IPS DF 19.7 (cell line): ENCODE data around the gene GCG.

ENCODE experiments used
- DNase-seq: peaks from one replicate; pipeline ENCODE4 v3.0.0-alpha.2; 2013; ENCODE audit warnings: low read depth, low spot score

GCG gene

DNA sequence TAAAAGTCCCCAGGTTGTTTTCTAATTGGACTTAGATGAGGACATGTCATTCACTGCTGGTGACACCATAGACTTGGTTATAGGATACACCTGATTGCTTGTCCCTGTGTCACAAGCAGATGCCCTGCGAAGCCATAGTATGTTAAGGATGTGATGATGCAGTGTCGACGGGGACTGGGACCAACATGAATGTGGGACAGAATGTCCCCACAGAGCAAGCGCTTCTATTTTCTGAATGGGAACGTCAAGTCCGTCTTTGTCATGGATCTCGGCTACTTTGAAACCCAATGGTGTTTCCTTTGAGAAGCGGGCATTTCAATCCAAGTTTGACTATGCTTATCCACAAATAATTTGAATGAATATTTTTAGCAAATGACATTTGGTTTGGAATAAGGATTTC lies 2.1 kb downstream of the GCG start:
- DNase-seq, result no peak

DNA sequence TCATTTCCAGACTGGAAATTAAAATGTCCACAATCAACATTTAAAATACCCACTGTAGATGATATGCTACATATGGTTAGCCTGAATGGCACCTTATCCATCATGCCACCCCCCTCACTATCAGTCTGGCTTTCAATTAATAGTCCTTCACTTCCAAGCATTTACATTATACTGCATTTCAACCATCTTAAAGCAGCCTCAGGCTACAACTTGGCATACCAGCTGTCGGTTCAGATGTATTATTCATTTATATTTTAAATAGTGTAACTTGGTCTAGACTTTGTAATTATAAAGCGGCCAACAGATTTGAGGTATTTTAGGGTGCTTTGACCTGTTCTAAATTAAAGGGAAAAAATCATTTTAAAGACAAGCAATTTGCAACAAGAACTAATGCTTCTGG lies 2.6 kb downstream of the GCG start:
- DNase-seq, result no peak

DNA sequence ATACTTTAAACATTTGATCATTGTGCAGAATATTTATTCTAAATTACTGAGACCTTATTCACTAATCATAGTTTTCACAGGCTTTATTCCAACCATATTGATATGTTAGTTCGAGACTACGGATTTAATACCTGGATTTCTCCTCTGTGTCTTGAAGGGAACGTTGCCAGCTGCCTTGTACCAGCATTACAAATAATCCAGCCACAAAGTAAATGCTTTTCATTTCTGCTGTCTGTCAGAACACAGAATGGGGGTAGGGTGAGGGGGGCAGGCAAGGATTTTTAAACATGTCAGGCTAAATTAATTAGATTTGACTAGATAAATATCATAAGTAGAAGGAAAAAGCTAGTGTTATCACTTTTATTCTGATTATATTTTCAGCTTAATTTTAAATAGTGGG lies 3.1 kb downstream of the GCG start:
- DNase-seq, result no peak

DNA sequence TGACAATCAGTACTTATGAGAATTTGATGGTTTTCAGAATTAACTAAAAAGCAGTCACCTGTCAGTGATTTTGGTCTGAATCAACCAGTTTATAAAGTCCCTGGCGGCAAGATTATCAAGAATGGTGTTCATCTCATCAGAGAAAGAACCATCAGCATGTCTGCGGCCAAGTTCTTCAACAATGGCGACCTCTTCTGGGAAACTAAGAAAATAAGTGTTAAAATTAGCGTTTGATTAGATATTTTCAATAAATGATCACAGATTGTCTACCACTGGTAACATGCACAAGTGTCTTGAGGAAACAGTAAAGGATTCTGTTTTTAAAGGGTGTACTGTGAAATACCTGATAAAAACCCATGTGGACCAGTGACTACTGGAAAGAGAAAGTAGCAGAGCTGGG lies 8.1 kb downstream of the GCG start:
- no peak for DNase-seq

DNA sequence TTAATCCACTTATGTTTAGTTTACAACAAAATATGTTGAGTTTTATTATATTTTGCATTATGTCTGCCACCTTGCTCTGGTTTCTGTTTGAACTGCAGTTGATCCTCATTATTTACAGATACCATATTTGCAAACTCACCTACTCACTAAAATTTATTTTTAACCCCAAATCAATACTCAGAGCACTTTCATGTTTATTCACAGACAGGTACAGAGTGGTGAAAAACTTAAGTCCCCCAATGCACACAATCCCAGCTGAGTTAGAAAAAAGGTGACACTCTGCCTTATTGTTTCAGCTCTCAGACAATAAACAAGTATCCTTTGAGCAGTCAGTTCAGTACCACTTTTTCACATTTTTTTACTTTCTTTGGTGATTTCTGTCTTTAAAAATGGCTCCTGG lies 13.7 kb downstream of the GCG start:
- DNase-seq, result no peak

DNA sequence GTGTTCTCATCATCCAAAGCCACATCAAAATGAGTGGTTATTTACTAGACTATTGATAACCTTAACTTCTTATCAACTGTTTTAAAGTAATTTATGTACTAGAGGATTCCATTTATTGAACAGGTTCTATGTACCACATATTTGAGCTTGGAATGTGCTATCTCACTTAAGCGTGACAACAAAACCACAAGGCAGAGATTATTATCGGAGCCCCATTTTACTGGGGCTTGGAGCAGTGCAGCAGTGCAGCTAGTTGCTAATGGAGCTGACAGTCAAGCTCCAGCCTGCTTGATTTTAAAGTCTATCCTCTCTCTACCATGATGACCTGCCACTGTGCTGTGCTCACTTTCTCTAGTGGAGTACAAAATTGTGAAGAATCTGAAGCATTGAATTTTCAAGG lies 24.6 kb downstream of the GCG start:
- DNase-seq, result no peak

DNA sequence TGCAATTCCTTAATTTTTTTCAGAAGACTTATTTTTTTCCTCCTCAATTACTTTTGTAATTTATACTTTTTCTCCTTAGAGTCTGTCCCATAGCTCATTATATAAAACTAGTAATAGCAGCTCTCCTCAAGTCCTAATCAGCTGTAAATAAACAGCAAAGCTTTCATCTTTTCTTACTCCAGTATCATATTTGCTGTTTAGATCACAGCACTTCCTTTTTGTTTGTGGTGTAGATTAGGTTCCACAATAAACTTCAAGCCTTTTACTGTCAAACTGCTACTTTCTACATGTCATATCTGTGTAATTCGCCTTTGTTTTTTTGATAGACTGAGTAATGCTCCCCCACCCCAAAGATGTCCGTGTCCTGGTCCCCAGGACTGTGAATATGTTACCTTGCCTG lies 25.5 kb downstream of the GCG start:
- no peak for DNase-seq

DNA sequence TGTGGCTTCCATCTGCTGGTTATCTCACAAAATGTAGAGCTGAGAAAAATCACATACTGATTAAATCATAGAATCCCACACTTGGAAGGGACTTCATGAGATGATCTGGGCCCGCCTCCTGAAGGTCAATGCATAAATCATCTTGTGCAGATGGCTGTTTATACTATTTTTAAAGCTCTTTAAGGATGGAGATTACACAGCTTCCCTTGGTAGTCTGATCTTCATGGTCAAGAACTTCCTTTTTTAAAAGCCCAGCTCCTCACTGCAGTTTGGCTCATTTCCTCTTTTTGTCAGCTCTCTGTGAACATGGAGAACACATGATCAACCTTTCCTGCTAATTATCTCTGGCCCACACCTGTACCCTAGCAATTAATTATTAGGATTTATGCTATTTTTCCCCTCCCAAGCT lies 25.9 kb downstream of the GCG start:
- DNase-seq, result no peak

DNA sequence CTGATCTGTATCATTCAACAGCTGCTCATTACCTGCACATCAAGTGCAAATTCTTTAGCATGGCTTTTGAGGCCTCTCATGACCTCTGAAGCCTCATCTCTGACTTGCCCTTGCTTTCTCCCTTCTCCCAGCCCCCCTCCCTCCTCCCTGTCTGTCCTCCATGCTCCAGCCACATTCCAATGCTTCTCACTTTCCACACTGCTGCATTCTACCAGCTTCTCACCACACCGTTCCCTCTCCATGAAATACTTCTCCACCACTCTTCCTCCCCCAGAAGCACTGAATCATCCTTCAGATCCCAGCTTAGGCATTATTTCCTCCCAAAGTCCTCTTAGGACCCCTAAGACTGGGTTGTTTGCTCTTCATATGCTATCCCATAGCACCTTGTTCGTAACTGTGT lies 26.9 kb downstream of the GCG start:
- DNase-seq, result no peak

DNA sequence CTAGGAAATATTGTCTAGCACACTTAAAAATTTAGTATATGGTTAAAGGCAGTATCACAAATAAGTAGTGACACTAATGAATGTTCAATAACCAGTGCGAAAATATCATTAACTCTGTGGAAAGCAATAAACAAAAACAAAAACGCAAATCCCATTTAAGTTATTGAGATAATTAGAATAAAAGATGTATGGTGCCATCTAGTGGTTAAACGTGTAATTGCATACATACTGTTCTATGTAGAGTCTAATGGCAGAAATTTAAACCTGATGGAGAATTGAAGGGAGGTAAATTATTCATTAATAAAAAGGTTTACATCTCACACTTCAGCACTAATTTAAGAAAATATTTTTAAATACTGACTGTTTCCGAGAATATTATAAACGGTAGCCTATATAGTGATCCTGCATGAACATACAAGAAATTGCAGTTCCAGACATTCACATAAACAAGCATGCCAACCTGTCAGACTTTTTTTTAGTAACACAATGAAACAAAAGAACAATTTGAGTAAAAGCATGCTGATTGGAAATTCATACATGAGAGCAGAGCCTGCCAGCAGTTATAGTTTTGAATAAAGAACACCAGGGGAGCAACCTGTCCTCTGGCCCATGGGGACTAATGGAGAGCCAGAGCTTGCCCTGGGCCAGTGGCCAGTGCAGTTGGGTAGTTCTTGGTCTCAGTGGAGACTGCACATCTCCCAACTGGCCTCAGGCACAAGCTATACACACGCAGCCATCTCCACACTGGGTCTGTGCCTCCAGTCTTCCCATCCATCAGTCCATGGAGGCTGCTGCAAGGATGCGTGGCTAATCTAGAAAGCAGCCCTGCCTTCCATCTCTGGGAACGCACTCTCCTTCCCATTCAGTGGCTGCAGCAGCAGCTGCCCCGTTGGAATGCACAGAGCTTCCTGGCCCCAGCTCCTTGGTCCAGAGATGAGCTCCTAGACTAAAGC lies 28.0 kb downstream of the GCG start:
- DNase-seq, result no peak

DNA sequence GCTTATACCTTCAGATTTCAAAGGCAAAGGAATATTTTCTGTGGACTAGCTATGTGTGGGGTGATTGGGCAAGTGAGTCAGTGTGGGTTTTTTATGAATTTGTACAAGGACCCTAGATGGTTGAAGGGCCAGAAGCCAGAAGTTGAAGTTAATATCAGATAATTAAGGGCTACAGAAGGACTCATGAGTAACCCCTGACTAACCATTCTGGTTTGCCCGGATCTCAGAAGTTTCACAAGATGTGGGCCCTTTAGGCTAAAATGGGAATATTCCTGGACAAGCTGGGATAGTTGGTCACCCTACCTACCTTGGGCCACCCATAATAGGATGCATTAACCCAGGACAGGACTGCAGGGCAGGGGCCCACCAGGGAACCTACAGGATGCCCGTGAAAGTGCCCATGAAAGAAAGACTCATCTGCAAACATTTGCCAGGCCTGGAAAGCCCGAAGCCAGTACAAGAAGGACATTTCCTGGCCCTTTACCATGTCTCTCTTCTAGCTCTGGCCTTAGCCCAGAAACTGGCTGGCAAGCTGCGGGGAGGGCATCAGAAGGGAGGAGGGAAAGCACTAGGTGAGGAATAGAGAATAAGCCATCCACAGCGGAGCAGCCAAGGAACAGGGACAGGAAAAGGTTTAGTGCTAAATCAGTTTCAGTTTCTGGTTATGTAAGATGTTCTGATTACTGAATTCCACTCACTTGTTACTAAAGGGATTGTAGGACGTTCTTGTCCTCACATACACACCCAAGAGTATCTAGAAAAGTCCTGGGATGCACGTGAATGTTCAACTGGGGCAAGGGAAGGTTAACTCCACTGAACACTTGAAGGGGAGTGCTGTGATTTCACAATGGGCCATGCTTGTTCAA lies 33.6 kb downstream of the GCG start:
- no peak for DNase-seq

DNA sequence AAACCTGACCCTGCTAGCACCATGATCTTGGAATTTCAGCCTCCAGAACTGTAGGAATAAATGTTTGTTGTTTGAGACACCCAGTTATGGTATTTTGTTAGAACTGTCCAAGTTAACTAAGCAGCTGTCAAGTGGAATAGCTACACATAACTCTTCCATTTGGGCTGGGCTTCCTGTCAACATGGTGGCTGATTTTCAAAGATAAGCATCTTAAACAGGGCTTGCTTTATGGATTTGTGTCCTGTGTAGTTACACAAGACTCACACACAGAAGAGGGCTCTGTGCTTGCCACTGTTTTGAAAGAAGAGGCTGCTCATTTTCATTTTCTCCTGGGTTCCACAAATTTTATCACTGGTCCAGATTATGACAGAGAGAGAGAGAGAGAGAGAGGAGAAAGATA lies 35.7 kb downstream of the GCG start:
- DNase-seq, result no peak

DNA sequence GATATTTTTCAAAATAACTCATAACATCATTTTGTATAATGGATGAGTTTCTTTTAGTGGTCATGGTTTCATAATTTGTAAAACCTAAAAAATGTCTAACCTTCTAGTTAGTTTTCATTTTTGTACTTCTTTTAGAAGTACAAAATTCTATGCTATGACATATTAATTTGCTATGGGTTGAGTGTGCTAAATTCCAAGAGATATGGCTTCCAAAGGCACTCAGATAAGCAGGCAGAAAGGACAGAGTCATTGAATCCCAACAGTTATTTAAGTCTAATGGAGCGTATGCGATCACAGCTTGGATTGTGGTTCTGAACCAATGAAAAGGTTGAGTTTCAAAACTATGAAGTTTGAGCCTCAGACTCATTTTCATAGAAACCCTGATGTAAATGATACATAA lies 37.0 kb downstream of the GCG start:
- no peak for DNase-seq

DNA sequence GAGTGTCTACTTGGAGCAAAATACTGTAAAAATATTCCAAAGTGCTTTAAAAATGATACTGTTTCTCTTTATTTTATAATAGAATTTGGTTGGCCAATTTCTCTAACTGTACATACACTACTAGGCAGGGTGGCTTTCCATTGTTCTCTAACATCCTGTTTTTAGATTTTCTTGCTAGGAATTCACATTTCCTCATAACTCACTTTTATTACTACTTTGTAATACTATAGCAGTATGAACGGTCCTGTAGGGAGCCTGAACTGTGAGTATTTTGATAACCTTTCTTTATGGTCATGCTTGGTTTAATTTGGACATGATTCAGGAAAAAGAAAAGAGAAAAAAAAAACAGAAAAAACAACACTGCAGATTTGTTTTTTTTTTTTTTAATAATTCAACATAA lies 37.8 kb downstream of the GCG start:
- DNase-seq, result no peak

DNA sequence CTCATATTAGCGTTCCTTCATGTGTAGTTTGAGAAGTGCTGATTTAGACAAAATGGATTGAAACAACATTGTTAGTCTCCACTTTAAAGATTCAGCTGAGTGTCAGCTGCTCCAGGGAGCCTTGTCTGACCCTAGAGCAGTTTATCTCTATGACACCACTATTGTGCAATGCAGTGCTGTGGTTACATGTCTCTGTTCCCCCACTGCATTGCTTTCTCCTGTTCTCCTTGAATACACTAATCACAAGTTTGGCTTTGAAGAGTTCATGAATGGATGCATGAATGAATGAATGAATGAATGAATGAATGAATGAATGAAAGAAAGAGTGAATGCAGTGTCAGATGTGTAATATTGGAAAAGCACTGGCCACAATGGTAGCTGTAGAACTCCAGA lies 38.3 kb downstream of the GCG start:
- DNase-seq, result no peak

DNA sequence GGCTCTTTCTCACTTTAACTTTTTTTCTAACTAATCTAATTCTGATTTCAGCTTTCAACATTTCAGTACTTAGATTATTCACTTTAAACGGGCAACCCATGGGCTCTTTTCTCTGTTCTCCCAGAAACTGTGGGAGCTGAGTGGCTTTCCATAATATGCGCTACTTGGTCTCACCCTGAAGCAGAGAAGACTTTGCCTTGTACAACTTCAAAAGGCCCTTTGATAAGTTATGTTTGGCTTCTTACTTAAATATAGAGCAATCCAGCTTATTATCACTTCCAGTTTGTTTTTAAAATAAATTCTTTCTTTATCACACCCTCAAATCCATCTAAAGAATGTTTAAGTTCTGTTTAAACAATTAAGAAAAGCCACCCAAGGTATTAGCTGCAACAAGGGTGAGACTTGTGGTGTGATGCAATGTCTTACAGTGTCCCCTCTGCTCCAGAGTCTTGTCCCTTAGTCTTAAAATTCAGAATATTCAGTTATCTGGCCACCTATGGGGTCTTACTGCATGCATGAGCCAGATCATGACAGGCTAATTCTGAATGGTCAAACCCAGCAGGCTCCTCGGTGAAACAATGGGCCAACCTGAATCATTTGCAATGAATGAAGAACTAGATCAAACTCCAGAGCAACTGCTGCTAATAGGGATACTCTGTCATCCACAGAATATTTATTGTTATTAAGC lies 38.8 kb downstream of the GCG start:
- DNase-seq, result no peak

DNA sequence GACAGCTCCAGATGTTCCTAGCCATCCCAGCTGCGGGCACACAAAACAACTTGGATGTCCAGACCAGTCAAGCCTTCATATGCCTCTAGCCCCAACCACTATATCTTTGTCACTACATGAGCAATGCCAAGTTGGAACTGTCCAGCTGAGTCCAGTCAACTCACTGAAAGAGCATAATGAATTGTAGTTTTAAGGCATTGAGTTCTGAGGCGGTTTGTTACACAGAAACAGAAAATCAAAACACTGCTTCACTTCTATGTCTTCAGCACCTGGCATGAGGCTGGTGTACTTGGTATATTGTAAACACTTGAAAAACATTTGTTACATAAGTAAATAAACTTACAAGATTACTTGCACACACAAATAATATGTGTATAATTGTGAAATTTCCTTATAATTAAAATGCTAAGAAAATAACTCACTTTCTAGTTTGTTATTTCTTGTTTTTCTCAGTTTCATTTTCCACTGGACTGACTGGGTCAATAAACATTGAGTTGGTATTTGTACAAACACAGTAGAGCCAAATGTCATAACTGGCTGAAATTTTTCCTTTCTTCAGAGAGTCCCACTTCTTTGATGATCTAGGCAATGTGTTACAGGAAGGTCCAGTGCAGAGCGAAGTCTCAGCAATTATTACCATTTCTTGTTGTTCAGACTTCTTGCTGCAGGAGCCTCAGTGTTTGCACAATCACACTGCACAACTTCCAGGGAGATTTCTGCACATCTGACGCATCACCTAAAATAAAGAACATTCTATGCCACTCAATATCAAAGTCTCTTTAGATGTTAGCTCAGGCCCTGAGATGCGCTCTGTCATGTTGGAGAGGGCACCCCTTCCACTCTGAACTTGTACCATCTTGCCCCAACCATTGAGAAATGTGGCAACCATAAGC lies 39.8 kb downstream of the GCG start:
- no peak for DNase-seq

DNA sequence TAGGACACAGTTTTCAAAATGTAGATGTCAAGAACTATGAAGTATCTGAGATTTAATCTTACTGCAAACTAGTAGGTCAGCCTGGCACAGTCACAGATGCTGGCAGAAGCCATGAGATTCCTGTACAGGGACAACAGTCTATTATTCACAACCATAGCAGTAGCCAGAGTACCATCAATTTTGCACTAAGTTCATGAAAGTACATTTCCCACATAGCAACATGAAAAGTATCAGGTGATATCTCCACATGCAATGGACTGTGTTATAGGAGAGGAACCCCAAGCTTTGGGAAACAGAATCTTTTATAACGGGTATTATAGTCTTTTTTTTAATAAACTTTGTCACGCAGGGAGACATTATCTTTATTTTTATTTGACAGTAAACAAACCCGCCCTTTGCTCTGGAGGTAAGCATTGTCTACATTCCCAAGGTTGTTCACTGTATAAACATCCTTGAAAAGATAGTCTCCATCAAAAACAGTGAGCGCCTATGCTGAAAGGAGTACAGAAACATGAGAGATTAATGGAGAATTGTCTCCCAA lies 44.6 kb downstream of the GCG start:
- DNase-seq, result no peak

DNA sequence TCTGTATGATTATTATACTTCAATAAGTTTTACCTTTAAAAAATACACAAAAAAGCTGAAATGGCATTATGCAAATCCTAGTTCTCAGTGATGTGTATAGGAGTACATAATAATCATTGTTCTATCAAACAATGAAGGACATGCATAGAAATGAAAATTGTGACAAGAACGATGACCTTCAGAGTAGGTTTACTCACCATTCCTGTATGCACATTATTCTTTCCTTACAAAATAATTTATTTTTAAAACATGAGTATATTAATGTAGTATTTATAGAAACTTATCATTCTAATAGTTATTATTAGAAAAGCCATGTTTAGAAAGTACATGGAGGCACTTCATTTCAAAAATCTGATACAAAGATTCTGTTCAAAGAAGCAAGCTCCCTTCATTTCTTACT lies 45.3 kb downstream of the GCG start:
- DNase-seq, result no peak

DNA sequence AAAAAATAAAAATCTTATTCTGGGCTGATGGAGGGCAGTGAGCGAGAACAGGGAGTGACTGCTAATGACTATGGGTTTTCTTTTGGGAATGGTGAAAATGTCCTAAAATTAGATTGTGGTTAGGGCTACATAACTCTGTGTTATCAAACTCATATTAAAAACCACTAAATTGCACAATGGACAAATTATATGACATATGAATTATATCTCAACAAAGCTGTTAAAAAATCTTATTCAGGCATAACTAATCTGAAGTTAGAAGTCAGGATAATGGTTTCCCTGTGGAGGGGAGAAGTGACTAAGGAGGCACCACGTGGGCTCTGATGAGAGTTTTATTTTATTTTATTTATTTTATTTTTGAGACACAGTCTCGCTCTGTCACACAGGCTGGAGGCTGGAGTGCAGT lies 45.9 kb downstream of the GCG start:
- DNase-seq, result no peak

DNA sequence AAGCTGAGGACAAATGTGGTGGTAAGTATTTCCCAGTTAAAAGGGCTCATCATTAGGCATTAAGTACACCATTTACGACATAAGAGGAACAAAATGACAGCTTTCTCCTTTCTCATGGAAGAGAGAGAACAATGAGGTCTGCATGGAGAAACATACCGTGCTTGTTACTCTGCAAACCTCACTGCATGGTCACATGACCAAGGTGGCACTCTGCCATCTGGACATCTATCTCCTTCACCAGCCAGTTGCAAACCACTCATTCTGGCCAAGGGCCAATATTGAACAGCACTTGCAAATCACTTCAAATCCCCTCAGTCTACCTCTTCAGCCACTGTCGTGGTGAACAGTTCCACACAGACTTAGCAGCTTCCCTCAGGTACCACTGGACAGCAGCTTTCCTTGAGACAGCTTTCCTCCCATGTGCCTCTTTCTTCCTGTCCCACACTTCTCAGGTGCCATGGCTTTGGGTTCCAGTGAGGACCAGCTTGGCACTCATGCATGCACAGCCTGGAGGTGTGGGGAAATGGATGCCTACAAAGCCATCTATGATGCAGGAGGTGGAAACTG lies 48.5 kb downstream of the GCG start:
- DNase-seq, result no peak
